ENCODE results near the gene CTDNEP1. TPM values are rescaled to one million over a fixed set of nuclear protein-coding genes. Genes with fewer than 3 reads are reported as not detected.

CTDNEP1 gene
- total RNA-seq, 4 donors from 2014 or later: 38.5 to 82.2 (median 65.9) TPM

DNA sequence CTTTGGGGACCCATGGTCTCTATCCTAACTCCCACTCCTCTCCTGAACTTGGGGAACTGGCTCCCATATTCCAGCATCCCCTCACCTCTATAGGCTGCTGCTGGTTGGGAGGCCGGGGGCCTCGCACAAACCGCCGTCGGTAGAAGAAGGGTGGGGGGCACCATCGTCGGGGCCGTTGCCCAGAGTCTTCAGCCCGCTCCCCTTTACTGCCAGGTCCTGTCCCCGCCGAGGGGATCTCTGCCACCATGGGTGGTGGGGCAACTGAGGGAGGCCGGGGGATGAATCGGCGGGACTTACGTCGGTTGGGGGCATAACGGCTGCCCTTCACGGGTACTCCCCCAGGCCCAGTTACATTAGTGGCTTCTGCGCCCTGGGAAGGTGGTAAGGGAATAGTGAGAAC, 38.6 kb upstream of the CTDNEP1 start:
- TF ChIP-seq POLR2A (IDR thresholded peaks at IDR 0.05) (no peak), EP300 (IDR thresholded peaks at IDR 0.05) (no peak)
- TF ChIP-seq, protein P1, sequence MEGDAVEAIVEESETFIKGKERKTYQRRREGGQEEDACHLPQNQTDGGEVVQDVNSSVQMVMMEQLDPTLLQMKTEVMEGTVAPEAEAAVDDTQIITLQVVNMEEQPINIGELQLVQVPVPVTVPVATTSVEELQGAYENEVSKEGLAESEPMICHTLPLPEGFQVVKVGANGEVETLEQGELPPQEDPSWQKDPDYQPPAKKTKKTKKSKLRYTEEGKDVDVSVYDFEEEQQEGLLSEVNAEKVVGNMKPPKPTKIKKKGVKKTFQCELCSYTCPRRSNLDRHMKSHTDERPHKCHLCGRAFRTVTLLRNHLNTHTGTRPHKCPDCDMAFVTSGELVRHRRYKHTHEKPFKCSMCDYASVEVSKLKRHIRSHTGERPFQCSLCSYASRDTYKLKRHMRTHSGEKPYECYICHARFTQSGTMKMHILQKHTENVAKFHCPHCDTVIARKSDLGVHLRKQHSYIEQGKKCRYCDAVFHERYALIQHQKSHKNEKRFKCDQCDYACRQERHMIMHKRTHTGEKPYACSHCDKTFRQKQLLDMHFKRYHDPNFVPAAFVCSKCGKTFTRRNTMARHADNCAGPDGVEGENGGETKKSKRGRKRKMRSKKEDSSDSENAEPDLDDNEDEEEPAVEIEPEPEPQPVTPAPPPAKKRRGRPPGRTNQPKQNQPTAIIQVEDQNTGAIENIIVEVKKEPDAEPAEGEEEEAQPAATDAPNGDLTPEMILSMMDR (IDR thresholded peaks at IDR 0.05): no peak
- no peak overlapping the region for H3K4me3 ChIP-seq
- H3K36me3 ChIP-seq: no peaks in the 10 kb centered on the region
- H3K4me1 ChIP-seq: peaks cover 0 to 24% (median 10%) of the 10 kb centered on the region in 4 donors
- 89 to 91% methylated on average over 19 of the region's 19 CpGs for WGBS, 2 donors
- no peaks in the 10 kb centered on the region for H3K9me3 ChIP-seq
- peaks cover 0 to 84% of the 10 kb centered on the region in 2 donors for H3K27me3 ChIP-seq
- H3K27ac ChIP-seq: no peak overlapping the region
- DNase-seq (ENCODE audit: low spot score in 2 of 2): no peak

DNA sequence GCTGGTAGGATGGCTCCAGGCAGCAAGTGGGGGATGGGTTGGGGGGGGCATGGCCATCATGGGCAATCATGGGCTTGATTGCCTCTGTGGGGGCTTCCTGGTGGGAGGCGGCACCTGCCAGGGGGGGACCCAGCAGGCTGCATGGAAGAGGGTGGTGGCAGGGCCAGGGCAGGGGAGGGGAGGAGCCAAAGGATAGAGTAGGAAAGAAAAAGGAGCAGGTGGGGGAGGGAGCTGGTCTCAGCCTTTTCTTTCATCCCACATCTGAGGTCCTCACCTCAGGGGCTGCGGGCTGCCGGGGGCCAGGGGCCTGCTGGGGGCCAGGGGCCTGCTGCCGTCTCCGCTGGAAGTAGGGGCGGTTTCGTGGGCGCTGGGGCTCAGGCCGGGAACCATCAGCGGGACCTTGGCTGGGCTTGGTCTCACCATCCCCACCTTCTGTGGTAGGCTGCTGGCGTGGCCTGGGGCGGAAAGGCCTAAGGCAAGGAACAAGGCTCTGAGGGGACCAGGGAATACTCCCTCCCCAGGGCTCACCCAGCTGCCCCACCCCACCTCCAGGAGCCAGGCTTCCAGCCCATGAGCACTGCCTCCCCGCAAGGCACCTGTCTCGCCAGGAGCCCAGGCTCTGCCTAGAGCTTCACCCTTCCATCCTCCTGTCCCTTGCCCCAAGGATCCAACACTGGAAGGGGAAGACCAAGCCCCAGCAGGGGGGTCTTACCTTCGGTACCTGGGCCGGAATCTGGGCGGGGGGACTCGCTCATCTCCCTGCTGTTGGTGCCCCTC, 37.9 kb upstream of the CTDNEP1 start:
- Histone ChIP-seq H3K4me3 (no peak overlapping the region), H3K4me1 (peaks cover 0 to 16% (median 3%) of the 10 kb centered on the region in 4 donors), H3K9me3 (no peaks in the 10 kb centered on the region), H3K36me3 (no peaks in the 10 kb centered on the region), H3K27me3 (peaks cover 0 to 77% of the 10 kb centered on the region in 2 donors), H3K27ac (no peak overlapping the region)
- 81 to 86% methylated on average over 14 to 17 of the region's 18 CpGs for whole genome bisulfite sequencing, 2 donors
- no peak for DNase-seq (ENCODE audit: low spot score in 2 of 2)
- TF ChIP-seq, protein P1 (IDR thresholded peaks at IDR 0.05): no peak
- no peak for TF ChIP-seq POLR2A (IDR thresholded peaks at IDR 0.05)
- TF ChIP-seq EP300 (IDR thresholded peaks at IDR 0.05): no peak

DNA sequence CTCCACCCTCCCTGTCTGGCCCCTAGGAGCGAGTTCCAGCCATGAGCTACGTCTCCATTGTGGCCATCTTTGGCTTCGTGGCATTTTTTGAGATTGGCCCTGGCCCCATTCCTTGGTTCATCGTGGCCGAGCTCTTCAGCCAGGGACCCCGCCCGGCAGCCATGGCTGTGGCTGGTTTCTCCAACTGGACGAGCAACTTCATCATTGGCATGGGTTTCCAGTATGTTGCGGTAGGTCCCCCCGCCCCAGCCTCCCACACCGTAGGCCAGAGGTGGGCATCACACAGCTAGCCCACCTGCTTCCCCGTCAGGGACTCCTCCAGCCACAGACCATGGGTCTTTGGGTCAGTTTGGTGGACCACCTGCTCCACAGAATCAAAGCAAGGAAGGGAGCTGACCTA, 34.1 kb upstream of the CTDNEP1 start:
- no peaks in the 10 kb centered on the region for H3K36me3 ChIP-seq
- peaks cover 0 to 21% (median 12%) of the 10 kb centered on the region in 4 donors for H3K4me1 ChIP-seq
- H3K27me3 ChIP-seq: peaks cover 0 to 62% of the 10 kb centered on the region in 2 donors
- no peak for DNase-seq (ENCODE audit: low spot score in 2 of 2)
- 91 to 93% methylated on average over 12 of the region's 12 CpGs for WGBS, 2 donors
- TF ChIP-seq, protein P1 (IDR thresholded peaks at IDR 0.05): no peak
- H3K4me3 ChIP-seq: no peak overlapping the region
- H3K9me3 ChIP-seq: no peaks in the 10 kb centered on the region
- H3K27ac ChIP-seq: no peak overlapping the region

DNA sequence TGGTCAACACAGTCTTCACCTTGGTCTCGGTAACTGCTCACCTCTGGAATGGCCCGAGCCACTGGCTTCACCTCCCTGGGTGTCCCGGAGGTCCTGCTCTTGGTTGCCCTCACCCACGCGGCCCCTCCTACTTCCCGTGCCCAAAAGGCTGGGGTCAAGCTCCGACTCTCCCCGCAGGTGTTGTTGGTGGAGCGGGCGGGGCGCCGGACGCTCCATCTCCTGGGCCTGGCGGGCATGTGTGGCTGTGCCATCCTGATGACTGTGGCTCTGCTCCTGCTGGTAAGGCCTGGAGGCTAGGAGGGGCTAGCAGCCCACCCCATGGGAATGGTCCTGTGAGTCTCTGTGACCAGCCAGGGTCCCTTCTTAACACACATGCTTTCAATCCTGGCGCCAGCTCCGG, 33.4 kb upstream of the CTDNEP1 start:
- no peaks in the 10 kb centered on the region for H3K9me3 ChIP-seq
- DNase-seq (ENCODE audit: low spot score in 2 of 2): no peak
- H3K4me3 ChIP-seq: no peak overlapping the region
- peaks cover 0 to 27% (median 13%) of the 10 kb centered on the region in 4 donors for H3K4me1 ChIP-seq
- H3K36me3 ChIP-seq: no peaks in the 10 kb centered on the region
- H3K27ac ChIP-seq: no peak overlapping the region
- 88 to 96% methylated on average over 13 to 14 of the region's 16 CpGs for WGBS, 2 donors
- peaks cover 0 to 54% of the 10 kb centered on the region in 2 donors for H3K27me3 ChIP-seq
- TF ChIP-seq POLR2A (IDR thresholded peaks at IDR 0.05): no peak
- TF ChIP-seq, protein P1 (IDR thresholded peaks at IDR 0.05): no peak

DNA sequence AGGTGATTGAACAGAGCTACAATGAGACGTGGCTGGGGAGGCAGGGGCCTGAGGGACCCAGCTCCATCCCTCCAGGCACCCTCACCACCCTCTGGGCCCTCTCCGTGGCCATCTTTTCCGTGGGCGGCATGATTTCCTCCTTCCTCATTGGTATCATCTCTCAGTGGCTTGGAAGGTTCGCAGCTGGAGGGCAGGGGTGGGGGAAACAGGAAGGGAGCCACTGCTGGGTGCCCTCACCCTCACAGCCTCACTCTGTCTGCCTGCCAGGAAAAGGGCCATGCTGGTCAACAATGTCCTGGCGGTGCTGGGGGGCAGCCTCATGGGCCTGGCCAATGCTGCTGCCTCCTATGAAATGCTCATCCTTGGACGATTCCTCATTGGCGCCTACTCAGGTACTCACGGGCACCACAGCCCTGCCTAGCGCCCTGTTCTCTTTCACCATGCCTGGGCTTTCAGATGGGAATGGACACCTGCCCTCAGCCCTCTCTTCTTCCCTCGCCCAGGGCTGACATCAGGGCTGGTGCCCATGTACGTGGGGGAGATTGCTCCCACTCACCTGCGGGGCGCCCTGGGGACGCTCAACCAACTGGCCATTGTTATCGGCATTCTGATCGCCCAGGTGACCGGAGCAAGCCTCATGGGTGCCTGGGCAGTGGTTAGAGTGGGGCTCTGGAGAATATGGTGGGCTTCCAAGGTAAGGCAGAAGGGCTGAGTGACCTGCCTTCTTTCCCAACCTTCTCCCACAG, 32.1 kb upstream of the CTDNEP1 start:
- no peak for TF ChIP-seq POLR2A (IDR thresholded peaks at IDR 0.05)
- TF ChIP-seq EP300 (IDR thresholded peaks at IDR 0.05): no peak
- TF ChIP-seq, protein P1 (IDR thresholded peaks at IDR 0.05): no peak
- no peaks in the 10 kb centered on the region for H3K36me3 ChIP-seq
- no peak for DNase-seq (ENCODE audit: low spot score in 2 of 2)
- H3K27ac ChIP-seq: no peak overlapping the region
- peaks cover 0 to 42% of the 10 kb centered on the region in 2 donors for H3K27me3 ChIP-seq
- H3K4me3 ChIP-seq: no peak overlapping the region
- no peaks in the 10 kb centered on the region for H3K9me3 ChIP-seq
- peaks cover 0 to 27% (median 13%) of the 10 kb centered on the region in 4 donors for H3K4me1 ChIP-seq
- WGBS, 2 donors: 85% methylated on average over 18 of the region's 18 CpGs
